A549 (cell line): ENCODE measurements around the gene MYOZ3. TPM values are rescaled to one million over a fixed set of nuclear protein-coding genes. Genes with fewer than 3 reads are reported as not detected.

ENCODE experiments used
- ATAC-seq, 2 experiments: fragments of 200-7000 bp in 1 of 2; fragments of >200 bp in 1 of 2; cut with Nextera tagmentation in 1 of 2; cut with Tn5 transposase in 1 of 2; 3 replicates each; pipeline versions ENCODE4 v1.8.0 to v1.9.1; 2018 to 2020; ENCODE audit warnings: mild to moderate bottlenecking in 1 of 2, moderate library complexity in 1 of 2
- CTCF ChIA-PET: fragments of 300-600 bp; sonication (Branson Sonifier 250); formaldehyde crosslinking; extraction: SDS; loops from one replicate; lab custom pipeline; 2021; ENCODE audit warnings: antibody characterized with exemption, inconsistent platforms; lab: Yijun Ruan, JAX
- POLR2A ChIA-PET: fragments of 350-600 bp; formaldehyde crosslinking; extraction: SDS; loops from one replicate; lab custom pipeline; 2021; ENCODE audit warnings: antibody characterized with exemption, inconsistent platforms; lab: Yijun Ruan, JAX
- DNase-seq, 2 experiments: peaks; one replicate each; pipeline versions ENCODE4 v3.0.0 to v3.0.0-alpha.2; 2011 to 2016; ENCODE audit warnings: low read depth in 1 of 2, low spot score in 1 of 2
- FAIRE-seq: peaks from 2 replicates; lab custom pipeline; 2011; peaks lifted over from hg19 to GRCh38; lab: Jason Lieb, UNC
- H3K27ac ChIP-seq, 2 experiments: fragments of >200 bp; sonication (Bioruptor Twin); formaldehyde crosslinking; 3 replicates each; pipeline ENCODE4 v1.5.1; 2016 to 2017
- H3K4me1 ChIP-seq: fragments of >200 bp; sonication (Bioruptor Twin); formaldehyde crosslinking; 3 replicates; pipeline ENCODE4 v1.6.1; 2016
- H3K4me2 ChIP-seq: fragments of >200 bp; sonication (Bioruptor Twin); formaldehyde crosslinking; 3 replicates; pipeline ENCODE4 v1.6.1; 2016
- H3K4me3 ChIP-seq: fragments of >200 bp; sonication (Bioruptor Twin); formaldehyde crosslinking; 3 replicates; pipeline ENCODE4 v1.5.1; 2016
- H3K9me3 ChIP-seq: fragments of >200 bp; sonication (Bioruptor Twin); formaldehyde crosslinking; 3 replicates; pipeline ENCODE4 v1.6.1; 2016
- CEBPB ChIP-seq, 2 experiments: fragments of >200 bp in 1 of 2; sonication (Bioruptor Twin) in 1 of 2; formaldehyde crosslinking in 1 of 2; IDR thresholded peaks; 2 replicates each; pipeline ENCODE4 v1.6.1; 2012 to 2016
- CHD2 ChIP-seq: fragments of 150-350 bp; IDR thresholded peaks from 2 replicates; pipeline ENCODE4 v1.6.1; 2014; ENCODE audit warnings: low read length; ENCODE audit not compliant: partially characterized antibody
- EP300 ChIP-seq, 2 experiments: fragments of >200 bp; sonication (Bioruptor Twin); formaldehyde crosslinking; IDR thresholded peaks; 2 replicates in 1 of 2; 3 replicates in 1 of 2; pipeline ENCODE4 v1.6.1; 2016 to 2017
- ESRRA ChIP-seq: fragments of 150-350 bp; IDR thresholded peaks from 2 replicates; pipeline ENCODE4 v1.6.1; 2014; ENCODE audit warnings: mild to moderate bottlenecking, low read length, borderline replicate concordance
- GATA3 ChIP-seq: IDR thresholded peaks from 2 replicates; pipeline ENCODE4 v1.6.1; 2012; ENCODE audit warnings: borderline replicate concordance
- HEYL ChIP-seq: fragments of 250-450 bp; sonication (Bioruptor Pico); IDR thresholded peaks from 2 replicates; pipeline ENCODE4 v1.8.0; 2021; ENCODE audit warnings: mild to moderate bottlenecking, moderate library complexity
- HOXA7 ChIP-seq: fragments of 250-450 bp; sonication (Bioruptor Pico); IDR thresholded peaks from 2 replicates; pipeline ENCODE4 v1.5.0; 2020; ENCODE audit warnings: mild to moderate bottlenecking, moderate library complexity
- HOXB13 ChIP-seq: fragments of 250-450 bp; sonication (Bioruptor Pico); IDR thresholded peaks from 2 replicates; pipeline ENCODE4 v1.5.0; 2020; ENCODE audit warnings: low read depth, mild to moderate bottlenecking, moderate library complexity
- HOXB5 ChIP-seq: fragments of 250-450 bp; sonication (Bioruptor Pico); IDR thresholded peaks from 2 replicates; pipeline ENCODE4 v1.5.0; 2020; ENCODE audit warnings: mild to moderate bottlenecking, moderate library complexity
- JUN ChIP-seq, 2 experiments: fragments of >200 bp; sonication (Bioruptor Twin); formaldehyde crosslinking; IDR thresholded peaks; 2 replicates in 1 of 2; 3 replicates in 1 of 2; pipeline ENCODE4 v1.6.1; 2016 to 2017
- KDM1A ChIP-seq: fragments of 200-600 bp; sonication (generic); IDR thresholded peaks from 2 replicates; pipeline ENCODE4 v1.6.1; 2016; ENCODE audit warnings: low read depth, mild to moderate bottlenecking
- MAFK ChIP-seq: fragments of 450-650 bp; IDR thresholded peaks from 2 replicates; pipeline ENCODE4 v1.6.1; 2014; ENCODE audit not compliant: partially characterized antibody
- NR3C1 ChIP-seq: fragments of >200 bp; sonication (Bioruptor Twin); formaldehyde crosslinking; IDR thresholded peaks from 3 replicates; pipeline ENCODE4 v1.6.1; 2017
- RAD21 ChIP-seq, 2 experiments: fragments of >200 bp in 1 of 2; sonication (Bioruptor Twin) in 1 of 2; formaldehyde crosslinking in 1 of 2; IDR thresholded peaks in 1 of 2; conservative IDR thresholded peaks in 1 of 2; 2 replicates in 1 of 2; 3 replicates in 1 of 2; pipeline ENCODE4 v1.6.1; 2012 to 2018; ENCODE audit warnings: inconsistent platforms in 1 of 2
- RNF2 ChIP-seq: fragments of 200-600 bp; sonication (generic); IDR thresholded peaks from 2 replicates; pipeline ENCODE4 v1.6.1; 2016; ENCODE audit warnings: low read depth, mild to moderate bottlenecking, antibody characterized with exemption, moderate library complexity, borderline replicate concordance
- ZNF302 ChIP-seq: fragments of 250-450 bp; sonication (Bioruptor Pico); IDR thresholded peaks from 2 replicates; pipeline ENCODE4 v1.9.0; 2021; ENCODE audit warnings: inconsistent platforms, mild to moderate bottlenecking, moderate library complexity
- ZSCAN20 ChIP-seq: fragments of 250-450 bp; sonication (Bioruptor Pico); IDR thresholded peaks from 2 replicates; pipeline ENCODE4 v1.8.0; 2022; ENCODE audit warnings: mild to moderate bottlenecking, moderate library complexity
- WGBS: methylation state at CpG from one replicate; pipeline ENCODE4 v1.1.6; 2017; ENCODE audit errors: missing lambda C conversion rate; 5-methylcytosine and 5-hydroxymethylcytosine counted together
- polyA plus RNA-seq, 4 experiments: library from polyadenylated mRNA; depleted of rRNA in 3 of 4; stranded (reverse); fragments of >200 nt; fragmentation: RNase III in 1 of 4; extraction: RNeasy Plus Mini Kit Qiagen cat#74134 plus additional on column Dnase treatment in 1 of 4; gene quantifications; 2 replicates in 3 of 4; 3 replicates in 1 of 4; pipeline ENCODE4 v1.2.3, GENCODE V29; 2011 to 2017
- TF ChIP-seq, protein P1 (sequence below): fragments of >200 bp; sonication (Bioruptor Twin); formaldehyde crosslinking; IDR thresholded peaks from 3 replicates; pipeline ENCODE4 v1.6.1; 2016
- TF ChIP-seq, protein P2 (sequence below): fragments of 250-450 bp; sonication (Bioruptor Pico); IDR thresholded peaks from 2 replicates; pipeline ENCODE4 v1.5.0; 2020; ENCODE audit warnings: low read depth, mild to moderate bottlenecking, moderate library complexity
- TF ChIP-seq, protein P3 (sequence below): IDR thresholded peaks from 2 replicates; pipeline ENCODE4 v1.6.1; 2012
- TF ChIP-seq, protein P4 (sequence below): fragments of >200 bp; sonication (Bioruptor Twin); formaldehyde crosslinking; IDR thresholded peaks from 3 replicates; pipeline ENCODE4 v1.5.1; 2016
- TF ChIP-seq, protein P5 (sequence below): IDR thresholded peaks from 2 replicates; pipeline ENCODE4 v1.6.1; 2012; ENCODE audit warnings: low read depth, borderline replicate concordance
- TF ChIP-seq, protein P6 (sequence below): fragments of >200 bp; sonication (Bioruptor Twin); formaldehyde crosslinking; IDR thresholded peaks from 2 replicates; pipeline ENCODE4 v1.6.1; 2016

MYOZ3 gene
- polyA plus RNA-seq, 2 of the 4 experiments (the other 2 are of a cell fraction), result 0.06 to 0.09 TPM

DNA sequence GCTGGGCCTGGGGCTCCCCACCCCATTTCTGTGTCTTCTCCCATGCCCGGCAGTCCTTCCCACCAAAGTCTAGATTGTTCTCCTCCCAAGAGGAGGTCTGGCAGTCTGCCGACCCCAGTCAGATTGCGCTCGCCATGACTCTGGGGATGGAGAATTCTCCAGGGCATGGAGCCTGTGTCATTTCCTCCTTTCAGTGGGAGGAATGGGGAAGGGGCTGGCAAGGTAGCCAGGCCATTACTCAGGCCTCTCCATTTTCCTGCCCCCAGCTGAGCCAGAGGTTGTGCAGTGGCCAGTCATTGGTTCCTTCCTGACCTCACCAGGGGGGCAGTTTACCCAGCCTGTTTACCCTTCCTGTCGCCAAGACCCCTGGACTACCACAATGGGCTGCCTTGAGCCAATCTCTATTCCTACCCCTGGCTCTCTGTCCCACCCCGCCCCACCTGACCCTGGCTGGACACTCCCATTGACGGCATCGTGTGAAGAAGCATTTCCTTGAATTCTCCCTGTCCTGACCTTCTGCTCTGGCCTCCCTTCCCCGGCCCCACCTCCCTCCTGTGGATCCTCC, 20.0 kb upstream of the MYOZ3 start (continued):
- no peak for TF ChIP-seq ZNF302
- TF ChIP-seq, protein P1, sequence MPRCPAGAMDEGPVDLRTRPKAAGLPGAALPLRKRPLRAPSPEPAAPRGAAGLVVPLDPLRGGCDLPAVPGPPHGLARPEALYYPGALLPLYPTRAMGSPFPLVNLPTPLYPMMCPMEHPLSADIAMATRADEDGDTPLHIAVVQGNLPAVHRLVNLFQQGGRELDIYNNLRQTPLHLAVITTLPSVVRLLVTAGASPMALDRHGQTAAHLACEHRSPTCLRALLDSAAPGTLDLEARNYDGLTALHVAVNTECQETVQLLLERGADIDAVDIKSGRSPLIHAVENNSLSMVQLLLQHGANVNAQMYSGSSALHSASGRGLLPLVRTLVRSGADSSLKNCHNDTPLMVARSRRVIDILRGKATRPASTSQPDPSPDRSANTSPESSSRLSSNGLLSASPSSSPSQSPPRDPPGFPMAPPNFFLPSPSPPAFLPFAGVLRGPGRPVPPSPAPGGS, result no peak
- TF ChIP-seq JUN (IDR thresholded peaks at IDR 0.05), result no peak; a peak in 1 of 5 replicates
- TF ChIP-seq RAD21 (conservative IDR thresholded peaks at IDR 0.05 in 1 of 2, IDR thresholded peaks at IDR 0.05 in 1 of 2), result no peak
- no peak for TF ChIP-seq ESRRA
- TF ChIP-seq CHD2, result no peak
- TF ChIP-seq HEYL, result no peak
- TF ChIP-seq ZSCAN20 (CRISPR knock-in tag), result no peak
- TF ChIP-seq KDM1A, result no peak
- TF ChIP-seq HOXB5 (CRISPR knock-in tag), result no peak
- no peak for TF ChIP-seq RNF2
- TF ChIP-seq MAFK, result no peak
- TF ChIP-seq, protein P2, sequence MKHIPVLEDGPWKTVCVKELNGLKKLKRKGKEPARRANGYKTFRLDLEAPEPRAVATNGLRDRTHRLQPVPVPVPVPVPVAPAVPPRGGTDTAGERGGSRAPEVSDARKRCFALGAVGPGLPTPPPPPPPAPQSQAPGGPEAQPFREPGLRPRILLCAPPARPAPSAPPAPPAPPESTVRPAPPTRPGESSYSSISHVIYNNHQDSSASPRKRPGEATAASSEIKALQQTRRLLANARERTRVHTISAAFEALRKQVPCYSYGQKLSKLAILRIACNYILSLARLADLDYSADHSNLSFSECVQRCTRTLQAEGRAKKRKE (CRISPR knock-in tag), result no peak
- TF ChIP-seq, protein P3, sequence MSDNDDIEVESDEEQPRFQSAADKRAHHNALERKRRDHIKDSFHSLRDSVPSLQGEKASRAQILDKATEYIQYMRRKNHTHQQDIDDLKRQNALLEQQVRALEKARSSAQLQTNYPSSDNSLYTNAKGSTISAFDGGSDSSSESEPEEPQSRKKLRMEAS, result peak; percentile 16
- TF ChIP-seq, protein P4, sequence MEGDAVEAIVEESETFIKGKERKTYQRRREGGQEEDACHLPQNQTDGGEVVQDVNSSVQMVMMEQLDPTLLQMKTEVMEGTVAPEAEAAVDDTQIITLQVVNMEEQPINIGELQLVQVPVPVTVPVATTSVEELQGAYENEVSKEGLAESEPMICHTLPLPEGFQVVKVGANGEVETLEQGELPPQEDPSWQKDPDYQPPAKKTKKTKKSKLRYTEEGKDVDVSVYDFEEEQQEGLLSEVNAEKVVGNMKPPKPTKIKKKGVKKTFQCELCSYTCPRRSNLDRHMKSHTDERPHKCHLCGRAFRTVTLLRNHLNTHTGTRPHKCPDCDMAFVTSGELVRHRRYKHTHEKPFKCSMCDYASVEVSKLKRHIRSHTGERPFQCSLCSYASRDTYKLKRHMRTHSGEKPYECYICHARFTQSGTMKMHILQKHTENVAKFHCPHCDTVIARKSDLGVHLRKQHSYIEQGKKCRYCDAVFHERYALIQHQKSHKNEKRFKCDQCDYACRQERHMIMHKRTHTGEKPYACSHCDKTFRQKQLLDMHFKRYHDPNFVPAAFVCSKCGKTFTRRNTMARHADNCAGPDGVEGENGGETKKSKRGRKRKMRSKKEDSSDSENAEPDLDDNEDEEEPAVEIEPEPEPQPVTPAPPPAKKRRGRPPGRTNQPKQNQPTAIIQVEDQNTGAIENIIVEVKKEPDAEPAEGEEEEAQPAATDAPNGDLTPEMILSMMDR, result no peak
- no peak for TF ChIP-seq NR3C1
- TF ChIP-seq, protein P5, sequence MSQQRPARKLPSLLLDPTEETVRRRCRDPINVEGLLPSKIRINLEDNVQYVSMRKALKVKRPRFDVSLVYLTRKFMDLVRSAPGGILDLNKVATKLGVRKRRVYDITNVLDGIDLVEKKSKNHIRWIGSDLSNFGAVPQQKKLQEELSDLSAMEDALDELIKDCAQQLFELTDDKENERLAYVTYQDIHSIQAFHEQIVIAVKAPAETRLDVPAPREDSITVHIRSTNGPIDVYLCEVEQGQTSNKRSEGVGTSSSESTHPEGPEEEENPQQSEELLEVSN, result no peak

DNA sequence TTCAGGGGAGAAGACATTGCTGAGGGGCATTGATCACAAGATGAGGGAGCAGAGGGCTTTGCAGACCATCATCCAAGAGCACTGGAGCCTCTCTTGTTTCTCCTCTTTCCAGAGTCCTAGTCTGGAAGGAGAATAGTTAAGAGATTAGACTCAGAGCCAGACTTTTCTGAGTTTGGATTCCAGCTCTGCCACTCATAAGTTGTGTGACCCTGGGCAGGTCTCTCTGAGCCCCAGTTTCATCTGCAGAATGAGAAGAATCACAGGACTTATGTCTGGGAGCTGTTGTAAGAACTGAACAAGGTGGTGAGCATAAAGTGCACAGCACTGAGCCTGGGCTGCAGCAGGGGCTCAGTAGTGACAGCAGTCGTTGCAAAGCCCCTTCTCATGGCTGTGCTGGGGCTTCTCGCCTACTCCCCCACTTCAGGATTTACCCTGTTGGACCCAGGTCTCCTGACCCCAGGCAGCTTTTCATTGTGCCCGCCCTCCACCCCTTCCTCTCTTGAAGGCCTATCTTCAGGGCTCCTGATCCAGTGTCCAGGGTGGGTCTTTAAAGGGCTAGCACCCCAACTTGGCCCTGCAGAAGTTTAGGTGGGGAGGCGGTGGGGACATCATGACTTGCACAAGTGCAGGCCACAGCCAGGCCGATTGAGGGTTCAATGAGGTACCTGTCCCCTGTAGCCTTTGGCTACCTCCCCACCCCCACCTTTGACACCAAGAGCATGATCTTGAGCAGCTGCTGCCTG, 19.1 kb upstream of the MYOZ3 start:
- Histone ChIP-seq H3K4me1 (peaks cover 80% of the 10 kb centered on the region), H3K9me3 (no peaks in the 10 kb centered on the region), H3K27ac (peak overlapping the region; percentile 95 to 96), H3K4me3 (peak overlapping the region; percentile 54), H3K4me2 (peak overlapping the region; percentile 93)
- DNase-seq, result no peak
- ChIA-PET POLR2A (interaction anchor here (0.6 to 3.0 kb wide), 3 partner anchors 11 to 59 kb away, joined by 4 to 13 read pairs (median 12); partner anchors contain the start of gene RBM22), CTCF (interaction anchor here (0.7 to 10.6 kb wide), 8 partner anchors 12 to 192 kb away, joined by 3 to 143 read pairs (median 4); partner anchors contain the start of genes MYOZ3, RBM22 and SMIM3)
- no peak for TF ChIP-seq HEYL
- ATAC-seq, result peak in 1 of 2 experiments; percentile 0; a peak in 1 of 6 replicates
- WGBS, result 5% methylated on average over 5 of the region's 5 CpGs
- FAIRE-seq, result no peak

DNA sequence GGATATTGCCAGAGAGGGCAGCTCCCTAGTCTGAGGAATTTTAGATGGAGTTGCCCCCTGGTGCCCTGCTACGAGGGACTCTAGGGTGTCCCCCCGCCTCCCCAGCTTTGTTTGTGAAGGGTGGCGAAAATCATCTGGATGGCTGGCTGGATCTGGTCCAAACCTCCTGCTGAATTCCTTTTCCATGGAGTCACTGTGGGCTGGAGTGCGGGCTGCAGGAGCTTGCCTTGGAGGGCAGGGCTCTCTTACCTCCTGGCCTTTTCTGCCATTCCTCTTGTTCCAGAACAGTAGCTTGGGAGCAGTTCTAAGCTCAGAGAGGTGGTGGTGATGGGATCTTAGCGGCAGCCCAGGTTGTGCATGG, 18.5 kb upstream of the MYOZ3 start:
- DNase-seq (peak; percentile 83 to 87), ATAC-seq (peak; percentile 15 to 38; a peak in 4 of 6 replicates), FAIRE-seq (no peak)
- peak overlapping the region; percentile 95 to 96 for H3K27ac ChIP-seq
- WGBS, result 0% methylated on average over 5 of the region's 5 CpGs
- ChIA-PET POLR2A (interaction anchor here (0.6 to 3.0 kb wide), 3 partner anchors 11 to 58 kb away, joined by 4 to 13 read pairs (median 12); partner anchors contain the start of gene RBM22), CTCF (interaction anchor here (0.7 to 10.6 kb wide), 8 partner anchors 10 to 192 kb away, joined by 3 to 143 read pairs (median 5); partner anchors contain the start of genes MYOZ3 and SMIM3)
- peak overlapping the region; percentile 93 for H3K4me2 ChIP-seq
- H3K4me3 ChIP-seq, result peak overlapping the region; percentile 54
- H3K9me3 ChIP-seq, result no peaks in the 10 kb centered on the region
- peaks cover 76% of the 10 kb centered on the region for H3K4me1 ChIP-seq
- TF ChIP-seq, protein P6, sequence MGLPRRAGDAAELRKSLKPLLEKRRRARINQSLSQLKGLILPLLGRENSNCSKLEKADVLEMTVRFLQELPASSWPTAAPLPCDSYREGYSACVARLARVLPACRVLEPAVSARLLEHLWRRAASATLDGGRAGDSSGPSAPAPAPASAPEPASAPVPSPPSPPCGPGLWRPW, result no peak
- TF ChIP-seq EP300 (IDR thresholded peaks at IDR 0.05), result peak; percentile 53 to 75; a peak in 3 of 5 replicates
- TF ChIP-seq, protein P4, result no peak
- TF ChIP-seq, protein P5, result no peak
- TF ChIP-seq HOXA7, result no peak
- peak; percentile 92; the same call in 1 of the 2 replicates for TF ChIP-seq GATA3
- peak in 1 of 2 experiments; percentile 46; a peak in 1 of 4 replicates for TF ChIP-seq CEBPB (IDR thresholded peaks at IDR 0.05)
- TF ChIP-seq JUN (IDR thresholded peaks at IDR 0.05), result peak; percentile 80 to 86; a peak in 4 of 5 replicates
- TF ChIP-seq, protein P3, result peak; percentile 78
- 0 out of 2 replicates have a peak, but pooled peaks have one; percentile 35 for TF ChIP-seq HOXB13 (CRISPR knock-in tag)
